Inflammatory macrophage treated with lipopolysaccharide for 1 hour (primary cell): Measurements from ENCODE around the gene KCNMB1.
A peak's percentile ranks its signal among the peaks of the same experiment; 100 is the strongest.

ENCODE experiments used
- DNase-seq, 2 donors: peaks; one replicate each; pipeline ENCODE4 v3.0.0-alpha.2; 2020 to 2022

The KCNMB1 gene

DNA sequence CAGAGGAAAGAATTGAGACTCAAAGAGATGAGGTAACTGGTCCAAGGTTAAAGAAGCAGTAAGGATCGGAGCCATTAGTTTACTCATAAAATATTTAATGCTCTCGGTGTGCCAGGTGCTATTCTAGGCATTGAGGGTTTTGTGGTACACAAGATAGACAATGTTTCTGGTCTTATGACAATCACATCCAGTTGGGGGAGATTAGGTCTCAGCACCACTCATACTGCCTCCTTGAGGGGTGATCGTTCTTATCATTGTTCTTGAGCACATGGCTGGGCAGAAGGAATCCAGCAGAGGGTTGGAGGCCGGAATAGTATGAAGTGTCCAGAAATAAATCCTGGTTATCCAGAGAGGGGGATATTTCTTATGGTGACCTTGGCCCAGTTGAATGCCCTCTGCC, 50.9 kb downstream of the KCNMB1 start:
- no peak for DNase-seq

DNA sequence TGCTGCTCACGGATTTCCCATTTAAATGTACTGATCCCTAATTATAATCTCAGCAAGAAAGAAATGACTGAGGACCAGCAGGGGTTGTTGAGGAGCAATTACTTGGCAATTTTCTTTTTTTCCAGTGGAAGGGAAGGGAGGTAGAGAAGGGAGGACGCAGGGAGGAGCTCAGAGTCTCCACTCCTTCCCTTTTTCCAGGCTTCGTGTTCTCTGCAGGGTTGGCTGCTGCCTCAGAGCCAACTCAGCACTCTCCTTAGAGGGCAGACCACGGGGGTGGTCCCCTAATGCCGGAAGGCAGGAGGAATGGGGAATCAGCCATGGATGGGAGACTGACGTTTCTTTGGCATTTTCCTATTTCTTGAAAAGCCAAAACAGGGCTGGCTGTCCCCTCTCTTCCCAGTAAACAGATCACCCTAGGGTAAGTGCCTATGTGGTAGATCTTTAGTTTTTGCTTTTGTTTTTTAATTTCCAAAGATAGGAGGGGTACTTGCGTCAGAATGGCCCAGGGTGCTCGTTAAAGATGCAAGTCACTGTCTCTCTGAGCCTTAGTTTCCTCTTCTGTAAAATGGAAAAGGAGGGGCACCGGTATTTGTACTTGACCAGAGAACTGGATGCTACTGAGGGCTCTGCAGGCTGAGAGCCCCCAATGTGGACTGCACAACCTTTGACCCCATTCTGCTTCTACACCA, 52.0 kb downstream of the KCNMB1 start:
- DNase-seq = no peak

DNA sequence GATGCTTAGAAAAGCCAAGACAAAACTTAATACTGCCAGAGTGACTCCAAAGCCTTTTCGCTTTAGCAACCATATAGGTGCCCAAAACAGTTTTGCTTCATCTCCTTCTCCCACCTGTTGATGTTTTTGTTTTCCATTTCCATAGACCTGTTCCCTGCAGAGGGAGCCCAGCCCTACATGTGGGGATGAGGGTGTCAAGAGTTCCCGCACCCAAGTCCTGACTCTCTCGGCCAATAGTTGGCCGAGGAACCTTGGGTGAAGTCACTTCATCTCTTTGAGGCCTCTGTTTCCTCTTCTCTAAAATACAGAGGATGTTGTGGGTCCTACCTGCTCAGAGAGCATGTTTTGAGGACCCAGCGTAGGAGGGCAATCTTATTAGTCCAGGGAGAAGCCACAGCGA, 53.1 kb downstream of the KCNMB1 start:
- DNase-seq = no peak

DNA sequence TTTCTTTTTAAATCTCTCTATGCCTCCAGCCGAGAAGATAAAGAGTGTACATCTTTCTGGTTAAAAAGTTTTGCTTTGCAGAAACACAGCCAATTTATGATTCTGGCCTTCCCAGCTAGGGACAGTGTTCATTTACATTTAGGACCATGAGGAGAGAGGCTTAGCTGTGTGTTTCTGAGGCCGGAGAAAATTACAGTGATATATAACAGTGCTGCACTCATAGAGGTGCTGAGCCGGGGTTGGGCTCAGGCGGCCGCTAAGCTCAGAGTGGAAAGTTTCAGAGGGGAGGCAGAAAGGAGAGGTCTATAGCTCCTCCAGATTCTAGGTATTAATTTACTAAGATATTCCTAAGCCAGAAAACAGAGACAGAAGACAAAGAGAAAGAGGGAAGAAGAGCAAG, 54.5 kb downstream of the KCNMB1 start:
- DNase-seq = no peak

DNA sequence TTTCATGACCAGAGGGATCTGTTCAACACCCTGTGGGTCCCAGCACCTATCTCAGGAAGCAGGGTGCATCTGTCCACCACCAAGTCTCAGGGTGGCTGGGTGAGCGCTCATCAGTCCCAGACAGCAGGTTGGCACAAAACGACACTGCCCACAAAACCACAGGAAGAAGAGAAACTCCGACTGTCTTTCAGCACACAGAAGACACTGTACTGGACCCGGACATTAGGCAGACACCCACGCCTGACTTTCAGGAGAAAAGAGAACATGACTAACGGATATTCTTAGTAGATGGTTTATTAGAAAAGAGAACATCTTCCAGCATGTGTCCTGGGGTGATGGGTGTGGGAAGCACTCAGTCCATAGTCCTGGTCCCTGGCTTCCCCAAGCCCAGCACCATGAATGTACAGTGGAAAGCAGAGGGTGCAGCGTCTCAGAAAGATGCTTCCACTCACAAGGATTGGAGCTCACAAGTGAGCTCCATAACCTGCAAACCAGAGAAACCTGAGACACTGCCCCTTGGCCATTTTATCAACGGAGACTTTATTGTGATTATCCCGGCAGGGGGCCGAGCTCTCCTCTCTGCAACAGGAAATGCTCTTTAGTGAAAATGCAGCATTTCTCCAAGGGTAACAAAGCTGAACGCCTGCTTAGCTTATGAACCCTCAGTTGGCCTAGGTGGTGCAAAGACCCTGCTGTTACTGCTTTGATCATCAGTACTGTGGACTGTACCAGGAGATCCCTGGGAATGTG, 55.8 kb downstream of the KCNMB1 start:
- DNase-seq = peak; percentile 90 to 96

DNA sequence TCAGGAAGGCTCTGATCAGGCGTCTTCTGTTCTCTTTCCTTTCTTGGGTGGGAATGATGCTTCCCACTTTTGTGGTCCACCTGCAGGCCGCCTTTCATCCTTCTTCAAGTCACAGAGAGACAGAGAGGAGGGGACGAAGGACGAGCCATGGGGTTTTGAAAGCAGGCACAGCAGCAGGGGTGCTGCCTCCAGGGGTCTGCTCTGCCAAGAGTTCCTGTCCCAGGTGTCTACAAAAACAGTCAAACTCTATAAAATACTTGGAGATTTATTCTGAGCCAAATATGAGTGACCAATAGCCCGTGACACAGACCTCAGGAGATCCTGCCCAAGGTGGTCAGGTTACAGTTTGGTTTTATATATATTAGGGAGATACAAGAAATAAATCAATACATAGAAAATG, 57.1 kb downstream of the KCNMB1 start:
- no peak for DNase-seq

DNA sequence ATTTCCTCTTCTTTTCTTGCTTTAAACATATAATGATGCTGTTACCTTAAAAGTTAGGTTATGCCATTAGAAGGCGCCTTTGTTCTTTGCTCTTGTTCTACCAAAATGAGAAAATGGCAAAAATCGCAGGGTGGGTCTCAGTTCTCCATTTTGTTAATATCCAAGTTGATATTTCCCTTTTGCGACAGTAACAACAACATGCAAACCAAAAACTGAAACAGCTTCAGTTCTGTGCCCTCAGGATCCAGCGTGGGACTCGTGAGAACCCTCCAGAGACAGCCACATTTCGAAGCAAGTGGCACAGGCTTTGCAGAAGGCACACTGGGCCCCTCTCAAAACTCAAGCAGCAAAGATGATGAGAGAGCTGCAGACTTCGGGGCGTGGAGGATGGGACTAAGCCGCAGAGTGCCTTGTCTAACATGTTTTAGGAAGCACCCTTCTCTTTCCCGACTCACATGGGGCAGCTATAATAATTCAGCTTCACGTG, 58.6 kb downstream of the KCNMB1 start:
- peak; percentile 51 to 67 for DNase-seq

DNA sequence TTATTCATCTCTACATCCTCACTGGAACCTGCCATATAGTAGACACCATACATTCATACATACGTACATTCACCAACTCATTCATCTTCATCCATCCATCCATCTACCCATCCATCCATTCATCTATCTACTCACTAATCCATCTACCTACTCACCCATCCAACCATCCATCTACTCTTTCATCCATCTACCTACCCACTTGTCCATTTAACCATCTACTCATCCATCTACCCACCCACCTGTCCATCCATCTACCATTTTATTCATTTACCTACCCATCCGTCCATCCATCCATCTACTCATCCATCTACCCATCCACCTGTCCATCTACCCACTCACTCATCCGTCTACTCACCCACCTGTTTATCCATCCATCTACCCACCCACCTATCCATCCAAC, 59.6 kb downstream of the KCNMB1 start:
- DNase-seq = no peak

DNA sequence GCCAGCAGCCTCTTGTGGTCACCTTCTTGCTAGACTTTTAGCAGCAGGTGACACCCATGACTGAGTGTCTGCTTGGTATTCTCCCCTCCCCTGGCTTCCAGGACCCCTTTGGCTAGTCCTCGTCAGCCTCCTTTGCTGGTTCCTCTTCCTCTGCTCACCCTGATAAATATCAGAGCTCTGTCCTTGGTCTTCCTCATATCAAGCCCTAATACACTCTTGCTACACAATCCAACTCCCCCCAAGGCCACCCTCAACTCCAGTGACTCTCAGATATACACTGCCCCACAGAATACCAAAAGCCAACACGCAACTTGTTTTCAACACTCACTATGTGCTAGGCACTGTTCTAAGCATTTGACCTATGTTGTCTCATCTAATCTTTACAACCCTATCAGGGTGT, 61.3 kb downstream of the KCNMB1 start:
- DNase-seq = no peak

DNA sequence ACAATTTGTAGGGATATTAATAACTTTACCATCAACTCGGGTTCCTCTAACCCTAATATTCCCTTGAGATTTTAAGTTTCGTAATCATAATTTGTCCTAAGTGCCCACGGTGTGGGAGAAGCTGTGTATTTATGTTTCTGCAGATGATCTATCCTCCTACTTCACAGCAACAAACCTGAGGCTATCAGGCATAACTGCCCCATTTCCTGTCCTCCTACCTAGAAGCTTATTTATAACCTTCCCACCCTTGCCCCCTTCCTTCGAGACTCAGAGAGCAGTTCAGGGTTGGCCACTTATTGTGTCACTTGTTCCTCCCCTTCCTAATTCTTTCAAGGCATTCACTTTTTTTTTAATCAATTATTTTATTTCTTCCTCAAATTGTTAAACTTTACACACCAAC, 62.0 kb downstream of the KCNMB1 start:
- DNase-seq = no peak
